ENCODE measurements around the gene COL26A1.

- TF ChIP-seq POLR2AphosphoS5 (IDR thresholded peaks at IDR 0.05) = no peak
- TF ChIP-seq CTCF (IDR thresholded peaks at IDR 0.05) = no peak
Observed at GRCh38 chr7:101510297-101510696, 147.6 kb downstream of the COL26A1 start.

All from transverse colon (tissue), 4 donors.